OCI-M1 (cell line): Measurements from ENCODE around the gene CTSK.
A peak's percentile ranks its signal among the peaks of the same experiment; 100 is the strongest.
"Not testable (repeated sequence)": the region's sequence is repeated elsewhere in the genome, so short reads cannot be mapped to it uniquely, and the experiment has no call there.

ENCODE experiments used
- DNase-seq: peaks from one replicate; lab custom pipeline; 2025; lab: John Stamatoyannopoulos, UW

CTSK gene

GRCh38 chr1:150808121-150808520, at the start of gene CTSK:
Gene CTSK, minus strand, starts transcription at chr1:150808260. Its CDS starts 1,455 bp downstream, at chr1:150806805.
- no peak for DNase-seq

DNA sequence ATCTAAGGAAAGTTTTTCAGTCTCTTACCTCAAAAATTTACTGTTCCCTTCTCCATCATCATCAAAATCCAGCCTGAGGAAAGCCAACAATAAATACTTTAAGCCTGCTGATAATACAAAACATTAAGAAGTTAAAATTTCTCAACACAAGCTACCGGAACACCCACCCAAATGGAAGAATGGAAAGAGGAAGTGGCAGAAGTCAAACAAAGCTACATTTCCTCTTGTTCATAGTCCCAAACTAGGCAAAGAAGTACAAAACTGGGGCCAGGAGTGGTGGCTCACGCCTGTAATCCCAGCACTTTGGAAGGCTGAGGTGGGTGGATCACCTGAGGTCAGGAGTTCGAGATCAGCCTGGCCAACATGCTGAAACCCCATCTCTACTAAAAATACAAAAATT, 44.7 kb upstream of the CTSK start:
- peak; percentile 42 for DNase-seq

GRCh38 chr1:150850801-150851362, 42.8 kb upstream of the CTSK start:
- DNase-seq: not testable (repeated sequence)

- DNase-seq: no peak
These were observed 38.5 kb upstream of the CTSK start for GRCh38 chr1:150846473-150847146.

- DNase-seq: no peak
These were observed 35.4 kb upstream of the CTSK start for GRCh38 chr1:150843474-150843873.

- no peak for DNase-seq
These were observed 34.9 kb upstream of the CTSK start for GRCh38 chr1:150842964-150843363.

DNA sequence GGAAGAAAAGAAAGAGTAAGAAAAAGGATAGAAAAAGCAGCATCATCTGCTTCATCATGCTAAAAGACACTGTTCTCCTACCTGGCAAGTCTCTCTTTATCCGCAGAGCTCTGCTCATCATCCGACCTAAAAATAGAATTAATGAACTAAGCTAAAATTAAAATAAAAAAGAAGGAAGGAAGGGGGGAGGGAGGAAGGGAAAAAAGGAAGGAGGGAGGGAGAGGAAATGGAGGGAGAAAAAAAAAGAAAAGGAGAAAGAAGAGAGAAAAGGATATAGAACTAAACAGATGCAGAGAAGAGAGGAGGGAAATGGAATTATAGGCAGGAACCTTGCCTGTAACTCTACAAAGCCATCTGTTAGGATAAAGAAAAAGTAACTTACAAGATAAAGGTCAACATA, 34.3 kb upstream of the CTSK start:
- DNase-seq: no peak

GRCh38 chr1:150841626-150842025, 33.6 kb upstream of the CTSK start:
- DNase-seq: no peak

GRCh38 chr1:150840850-150841249, 32.8 kb upstream of the CTSK start:
- not testable (repeated sequence) for DNase-seq

DNA sequence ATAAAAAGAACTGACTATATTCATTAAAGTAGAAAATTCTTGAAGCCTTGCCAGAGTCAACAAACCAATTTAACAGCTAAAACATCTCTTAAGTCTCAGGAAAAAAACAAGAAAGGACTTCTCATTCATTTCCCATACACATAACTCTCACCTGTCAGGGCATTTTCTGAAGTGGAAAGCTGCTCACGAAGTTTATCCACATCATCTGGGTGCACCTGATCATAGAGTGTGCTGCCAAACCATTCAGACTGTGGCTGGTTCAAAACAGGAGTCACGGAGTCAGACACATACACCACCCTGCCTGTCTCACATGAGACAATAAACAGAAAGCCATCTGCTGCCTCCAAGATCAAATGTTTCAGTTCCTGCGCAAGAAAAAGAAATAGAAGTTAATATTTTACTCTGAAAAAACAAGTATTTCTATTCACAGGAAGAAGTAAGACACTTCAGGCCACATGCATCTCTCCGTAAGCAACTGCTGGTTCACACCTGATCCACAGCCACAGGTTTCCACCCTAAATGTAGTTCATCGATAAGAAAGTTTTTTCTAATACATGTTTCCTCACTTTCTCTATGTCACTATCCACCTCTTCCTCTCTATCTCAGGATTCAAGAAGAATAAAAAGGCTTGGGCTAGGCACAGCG, 28.2 kb upstream of the CTSK start:
- DNase-seq: no peak

- not testable (repeated sequence) for DNase-seq
These were observed 25.9 kb upstream of the CTSK start for GRCh38 chr1:150833961-150834360.

DNA sequence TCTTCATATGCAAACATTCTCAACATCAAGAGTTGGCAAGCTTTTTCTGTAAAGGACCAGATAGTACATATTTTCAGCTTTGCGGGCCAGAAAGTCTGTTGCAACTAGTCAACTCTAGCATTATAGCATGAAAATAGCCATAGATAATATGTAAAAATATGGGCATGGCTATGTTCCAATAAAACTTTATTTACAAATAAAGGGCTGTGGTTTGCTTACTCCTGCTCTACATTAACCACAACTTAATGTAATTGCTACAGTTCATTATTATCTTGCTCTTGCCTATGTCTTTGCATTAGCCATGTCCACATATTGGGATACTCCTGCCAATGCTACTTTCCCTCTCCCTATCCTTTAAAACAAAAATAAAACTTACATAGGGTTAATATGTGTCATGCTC, 24.5 kb upstream of the CTSK start:
- no peak for DNase-seq

GRCh38 chr1:150829751-150830150, 21.7 kb upstream of the CTSK start:
- no peak for DNase-seq

- DNase-seq: no peak
These were observed 18.2 kb upstream of the CTSK start for GRCh38 chr1:150826299-150826698.

DNA sequence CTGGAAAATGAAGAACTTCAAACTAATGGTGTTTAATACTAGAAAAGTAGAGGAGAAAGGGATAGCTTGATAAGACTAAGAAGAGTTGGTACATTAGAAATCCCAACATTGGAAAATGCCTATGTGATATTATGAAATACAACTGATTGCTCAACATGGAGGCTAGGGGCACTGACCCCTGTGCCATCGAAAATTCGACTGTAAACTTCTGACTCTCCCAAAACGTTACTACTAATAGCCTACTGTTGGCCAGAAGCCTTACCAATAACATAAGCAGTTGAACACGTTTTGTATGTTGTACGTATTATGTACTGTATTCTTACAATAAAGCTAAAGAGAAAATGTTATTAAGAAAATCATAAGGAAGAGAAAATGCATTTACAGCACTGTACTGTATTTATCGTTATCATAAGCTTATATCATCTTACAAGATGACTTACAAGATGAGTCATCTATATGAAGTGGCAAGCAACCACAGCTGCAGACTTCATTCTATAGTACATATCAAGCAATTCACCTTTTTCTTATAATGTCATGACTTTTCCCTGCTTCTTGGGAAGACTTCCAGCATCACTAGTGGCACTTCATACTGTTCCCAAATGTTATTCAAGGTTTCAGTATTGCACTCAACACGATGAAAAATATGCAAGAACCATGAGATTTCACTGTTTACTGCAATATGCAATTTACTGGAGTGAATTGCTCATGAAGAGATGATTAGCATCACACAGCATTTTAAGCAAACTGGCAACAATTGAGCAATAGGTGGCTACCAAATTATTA, 12.9 kb upstream of the CTSK start:
- DNase-seq: no peak

DNA sequence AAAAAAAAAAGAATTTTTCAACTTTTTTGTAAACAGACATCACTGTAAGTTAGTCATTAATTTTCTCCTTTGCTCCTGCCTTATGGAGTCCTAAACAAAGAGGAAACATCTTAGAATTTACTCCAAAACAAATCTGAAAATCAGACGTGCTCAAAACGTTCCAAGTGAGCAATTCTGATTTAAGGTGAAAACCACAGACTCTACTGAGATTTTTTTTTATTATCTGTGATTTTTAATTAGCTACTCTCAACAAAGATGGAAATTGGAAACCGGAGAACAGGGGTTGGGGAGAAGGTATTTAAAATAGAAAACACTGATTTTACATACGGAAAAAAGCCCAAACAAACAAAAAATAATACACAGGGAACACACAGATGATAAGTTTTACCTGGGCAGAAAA, 7.8 kb upstream of the CTSK start:
- no peak for DNase-seq

DNA sequence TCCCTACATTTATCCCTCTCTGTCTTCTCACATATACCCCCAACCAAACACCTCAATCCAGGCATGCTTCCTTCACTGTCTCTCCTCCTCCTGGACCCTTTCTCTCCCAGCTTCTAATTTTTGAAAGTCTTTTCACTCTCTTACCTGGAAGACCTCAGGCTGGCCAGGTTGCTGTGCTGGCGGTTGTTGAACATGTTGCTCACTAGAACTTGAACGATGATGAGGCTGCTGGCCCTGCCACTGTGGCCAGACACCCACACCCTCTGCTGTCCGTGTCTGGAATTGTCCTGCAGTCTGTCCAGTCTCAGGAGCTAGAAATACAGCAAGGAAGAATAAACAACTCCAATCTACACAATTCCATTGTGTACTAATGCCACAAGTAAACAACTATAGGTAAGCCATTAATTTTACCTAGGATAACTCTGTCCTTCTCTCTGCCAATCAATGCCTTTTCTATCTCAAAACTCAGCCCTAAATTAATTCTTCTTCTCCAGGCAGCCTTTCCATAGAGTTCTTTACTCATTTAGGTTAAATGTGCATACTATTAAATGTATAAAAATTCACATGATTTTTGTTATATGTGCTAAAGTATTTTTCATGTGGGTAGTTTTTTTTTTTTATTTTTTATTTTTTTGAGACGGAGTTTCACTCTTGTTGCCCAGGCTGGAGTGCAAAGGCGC, 5.1 kb upstream of the CTSK start:
- DNase-seq: peak; percentile 70

DNA sequence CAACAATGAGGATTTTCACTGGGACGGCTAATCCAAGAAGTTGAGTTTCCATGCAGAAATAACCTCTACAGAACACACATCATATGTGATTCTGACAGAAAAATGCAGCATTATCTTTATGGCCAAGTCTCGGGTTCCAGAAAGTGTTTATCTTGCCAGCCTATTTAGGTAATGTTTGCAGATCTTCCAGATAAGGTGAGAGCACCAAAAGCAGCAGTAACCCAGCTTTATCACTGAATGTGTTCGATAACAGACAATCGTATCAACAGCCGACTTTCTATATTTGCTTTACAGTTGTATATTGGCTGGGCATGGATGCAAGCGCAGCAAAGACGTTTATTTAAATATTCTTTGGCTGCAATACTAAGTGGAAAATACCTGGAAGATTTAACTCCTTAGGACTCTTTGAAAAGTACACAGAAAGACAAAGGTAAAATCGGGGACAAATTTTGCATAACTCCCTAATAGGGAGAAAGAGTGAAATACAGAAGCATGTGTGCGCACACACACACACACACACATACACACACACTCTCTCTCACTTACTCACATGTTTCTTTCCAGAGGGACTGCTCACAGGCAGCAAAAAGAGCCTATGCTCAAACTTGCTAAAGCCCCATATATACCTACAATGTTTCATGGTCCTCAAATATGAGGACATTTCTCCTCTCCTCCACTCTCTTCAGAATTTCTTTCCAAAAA, 3.0 kb upstream of the CTSK start:
- DNase-seq: no peak

DNA sequence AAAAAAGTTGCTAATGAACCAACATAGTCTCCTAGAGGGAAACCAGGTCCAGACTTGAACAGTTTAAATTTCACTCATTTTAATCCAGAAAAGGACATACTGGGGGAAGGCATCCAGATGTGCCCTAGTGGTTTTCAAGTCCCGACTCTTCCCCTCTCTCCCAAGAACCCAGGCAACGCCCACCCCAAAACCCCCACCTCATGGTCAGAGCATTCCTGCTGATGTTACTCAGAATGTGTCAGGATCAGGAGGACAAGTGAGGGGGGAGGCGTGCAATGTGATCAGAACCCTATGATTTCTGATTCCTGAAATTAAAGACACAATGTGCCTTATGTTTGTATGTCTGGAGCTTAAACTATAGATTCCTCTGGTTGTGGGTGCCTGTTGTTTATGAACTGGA, 1.6 kb upstream of the CTSK start:
- no peak for DNase-seq

GRCh38 chr1:150808846-150809245, 786 bp upstream of the CTSK start:
- no peak for DNase-seq

DNA sequence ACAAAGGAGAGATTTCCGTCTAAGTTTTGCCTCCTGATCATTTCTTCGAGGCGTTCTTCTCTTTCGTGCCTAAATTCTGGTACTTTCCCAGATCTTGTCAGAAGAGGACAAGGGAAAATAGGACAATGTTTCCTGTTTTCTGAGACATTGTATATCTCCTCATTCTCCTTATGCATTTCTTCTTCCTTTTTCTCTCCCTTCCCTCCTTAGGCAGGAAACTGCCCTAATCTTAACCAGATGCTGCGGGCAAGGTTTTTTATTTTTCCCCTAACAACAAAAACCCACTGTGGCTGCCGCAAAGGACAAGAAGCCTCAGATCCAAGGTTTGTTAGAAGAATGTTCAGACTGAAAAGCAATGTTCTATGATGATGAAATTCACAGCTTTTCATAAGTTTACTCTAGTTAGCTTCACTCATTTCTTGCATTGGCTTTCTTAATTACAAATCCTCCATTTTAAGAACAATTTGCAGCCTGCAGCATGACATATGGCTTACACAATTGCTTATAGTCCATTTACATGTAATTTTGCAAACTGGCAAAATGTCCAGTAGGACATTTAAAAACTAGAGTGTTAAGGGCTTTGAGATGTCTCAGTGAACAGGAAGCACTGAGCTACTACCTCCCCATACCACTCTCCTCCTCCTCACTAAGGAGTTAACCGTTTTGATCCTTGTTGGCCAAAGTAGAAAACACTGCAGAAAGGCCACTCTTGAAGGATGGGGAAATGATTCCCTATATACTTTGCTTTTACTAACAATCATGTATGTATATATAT, 624 bp downstream of the CTSK start:
- DNase-seq: peak; percentile 44
